SJCRH30 (cell line): ENCODE measurements around the gene RNH1. TPM values are rescaled to one million over a fixed set of nuclear protein-coding genes. Genes with fewer than 3 reads are reported as not detected.
A peak's percentile ranks its signal among the peaks of the same experiment; 100 is the strongest.

Experiments used
- DNase-seq, 2 experiments: peaks; one replicate each; pipeline ENCODE4 v3.0.0-alpha.2; 2015 to 2020
- H3K27ac ChIP-seq: fragments of 250-450 bp; sonication (Bioruptor Pico); 2 replicates; pipeline ENCODE4 v1.5.1; 2020; ENCODE audit warnings: mild to moderate bottlenecking, moderate library complexity
- H3K27me3 ChIP-seq: fragments of 250-450 bp; sonication (Bioruptor Pico); 2 replicates; pipeline ENCODE4 v1.5.1; 2020; ENCODE audit warnings: mild to moderate bottlenecking, moderate library complexity
- H3K36me3 ChIP-seq: fragments of 250-450 bp; sonication (Bioruptor Pico); 2 replicates; pipeline ENCODE4 v1.5.1; 2020; ENCODE audit warnings: mild to moderate bottlenecking, moderate library complexity
- H3K4me1 ChIP-seq: fragments of 250-450 bp; sonication (Bioruptor Pico); 2 replicates; pipeline ENCODE4 v1.5.1; 2020; ENCODE audit warnings: mild to moderate bottlenecking, moderate library complexity
- H3K4me3 ChIP-seq: fragments of 250-450 bp; sonication (Bioruptor Pico); 2 replicates; pipeline ENCODE4 v1.5.1; 2020; ENCODE audit warnings: mild to moderate bottlenecking, moderate library complexity
- H3K9me3 ChIP-seq: fragments of 250-450 bp; sonication (Bioruptor Pico); replicated peaks from 2 replicates; pipeline ENCODE4 v1.5.1; 2020; ENCODE audit warnings: mild to moderate bottlenecking, moderate library complexity
- total RNA-seq: library from RNA; depleted of rRNA; stranded (reverse); fragments of >200 nt; shearing (Covaris generic); gene quantifications from 2 replicates; pipeline ENCODE4 v1.2.3, GENCODE V29; 2014; rRNA removed

The RNH1 gene
- 82.4 and 84.7 TPM in 2 replicates for total RNA-seq

GRCh38 chr11:506995-507726 is at the start of gene RNH1:
TSS of gene RNH1 (minus strand) at chr11:507242. CDS start at chr11:502162, 5,080 bp downstream.
- 0 out of 2 replicates have a peak, but pooled peaks cover 3% of the 10 kb centered on the region for H3K4me1 ChIP-seq
- H3K9me3 ChIP-seq = no peaks in the 10 kb centered on the region
- H3K27me3 ChIP-seq = no peaks in the 10 kb centered on the region
- peak within 1 kb of the TSS; percentile 97 for H3K27ac ChIP-seq
- H3K36me3 ChIP-seq = peaks cover 13% of the 10 kb centered on the region; the same call in 1 of the 2 replicates
- DNase-seq = peak; percentile 96 to 98
- peak within 1 kb of the TSS; percentile 95 for H3K4me3 ChIP-seq

GRCh38 chr11:555780-556661 is 49.0 kb upstream of the RNH1 start:
- Histone ChIP-seq H3K4me3 (no peak overlapping the region), H3K27ac (no peak overlapping the region), H3K4me1 (peaks cover 16% of the 10 kb centered on the region), H3K27me3 (peaks cover 4% of the 10 kb centered on the region; the same call in 1 of the 2 replicates), H3K36me3 (no peaks in the 10 kb centered on the region), H3K9me3 (no peaks in the 10 kb centered on the region)
- no peak for DNase-seq

GRCh38 chr11:555227-555779 is 48.3 kb upstream of the RNH1 start:
- H3K36me3 ChIP-seq = no peaks in the 10 kb centered on the region
- no peak overlapping the region for H3K4me3 ChIP-seq
- DNase-seq = no peak
- peaks cover 4% of the 10 kb centered on the region; the same call in 1 of the 2 replicates for H3K27me3 ChIP-seq
- no peak overlapping the region for H3K27ac ChIP-seq
- H3K4me1 ChIP-seq = peaks cover 16% of the 10 kb centered on the region
- no peaks in the 10 kb centered on the region for H3K9me3 ChIP-seq

- no peaks in the 10 kb centered on the region for H3K9me3 ChIP-seq
- no peaks in the 10 kb centered on the region for H3K36me3 ChIP-seq
- DNase-seq = peak; percentile 64 to 83
- peaks cover 16% of the 10 kb centered on the region for H3K4me1 ChIP-seq
- H3K4me3 ChIP-seq = peak overlapping the region; percentile 15; the same call in 1 of the 2 replicates
- H3K27me3 ChIP-seq = peaks cover 4% of the 10 kb centered on the region; the same call in 1 of the 2 replicates
- H3K27ac ChIP-seq = no peak overlapping the region
Observed at GRCh38 chr11:554428-555226, 47.6 kb upstream of the RNH1 start.

- no peak overlapping the region for H3K27ac ChIP-seq
- no peaks in the 10 kb centered on the region for H3K9me3 ChIP-seq
- peaks cover 16% of the 10 kb centered on the region for H3K4me1 ChIP-seq
- H3K4me3 ChIP-seq = no peak overlapping the region
- H3K36me3 ChIP-seq = no peaks in the 10 kb centered on the region
- peaks cover 4% of the 10 kb centered on the region; the same call in 1 of the 2 replicates for H3K27me3 ChIP-seq
- no peak for DNase-seq
Observed at GRCh38 chr11:553988-554340, 46.9 kb upstream of the RNH1 start.

- Histone ChIP-seq H3K4me3 (no peak overlapping the region), H3K36me3 (no peaks in the 10 kb centered on the region), H3K27me3 (peaks cover 4% of the 10 kb centered on the region; the same call in 1 of the 2 replicates), H3K9me3 (no peaks in the 10 kb centered on the region), H3K4me1 (peaks cover 16% of the 10 kb centered on the region), H3K27ac (no peak overlapping the region)
- no peak for DNase-seq
Observed at GRCh38 chr11:553083-553987, 46.3 kb upstream of the RNH1 start.

GRCh38 chr11:551596-551995 is 44.6 kb upstream of the RNH1 start:
- Histone ChIP-seq H3K4me3 (no peak overlapping the region), H3K4me1 (peaks cover 12% of the 10 kb centered on the region), H3K27me3 (peaks cover 4% of the 10 kb centered on the region; the same call in 1 of the 2 replicates), H3K36me3 (no peaks in the 10 kb centered on the region), H3K27ac (no peak overlapping the region), H3K9me3 (no peaks in the 10 kb centered on the region)
- no peak for DNase-seq

GRCh38 chr11:551131-551530 is 44.1 kb upstream of the RNH1 start:
- no peak overlapping the region for H3K27ac ChIP-seq
- H3K4me1 ChIP-seq = peaks cover 12% of the 10 kb centered on the region
- H3K4me3 ChIP-seq = no peak overlapping the region
- DNase-seq = no peak
- H3K36me3 ChIP-seq = no peaks in the 10 kb centered on the region
- H3K27me3 ChIP-seq = peaks cover 4% of the 10 kb centered on the region; the same call in 1 of the 2 replicates
- no peaks in the 10 kb centered on the region for H3K9me3 ChIP-seq

- Histone ChIP-seq H3K27ac (no peak overlapping the region), H3K4me1 (peaks cover 12% of the 10 kb centered on the region), H3K36me3 (no peaks in the 10 kb centered on the region), H3K9me3 (no peaks in the 10 kb centered on the region), H3K4me3 (no peak overlapping the region), H3K27me3 (peaks cover 4% of the 10 kb centered on the region; the same call in 1 of the 2 replicates)
- DNase-seq = no peak
Observed at GRCh38 chr11:550746-551085, 43.7 kb upstream of the RNH1 start.

- Histone ChIP-seq H3K27me3 (peaks cover 4% of the 10 kb centered on the region; the same call in 1 of the 2 replicates), H3K9me3 (no peaks in the 10 kb centered on the region), H3K36me3 (no peaks in the 10 kb centered on the region), H3K4me3 (no peak overlapping the region), H3K27ac (no peak overlapping the region), H3K4me1 (peaks cover 12% of the 10 kb centered on the region)
- no peak for DNase-seq
Observed at GRCh38 chr11:550021-550745, 43.1 kb upstream of the RNH1 start.

- DNase-seq = no peak
- no peaks in the 10 kb centered on the region for H3K36me3 ChIP-seq
Observed at GRCh38 chr11:548700-549603, 41.9 kb upstream of the RNH1 start.

GRCh38 chr11:545171-545570 is 38.1 kb upstream of the RNH1 start:
- no peaks in the 10 kb centered on the region for H3K36me3 ChIP-seq
- no peaks in the 10 kb centered on the region for H3K9me3 ChIP-seq
- H3K27me3 ChIP-seq = no peaks in the 10 kb centered on the region
- no peak overlapping the region for H3K27ac ChIP-seq
- H3K4me1 ChIP-seq = no peaks in the 10 kb centered on the region
- no peak for DNase-seq
- H3K4me3 ChIP-seq = no peak overlapping the region

More at GRCh38 chr11:548700-549603, 41.9 kb upstream of the RNH1 start:
- no peak overlapping the region for H3K27ac ChIP-seq
- no peak overlapping the region for H3K4me3 ChIP-seq
- H3K9me3 ChIP-seq = no peaks in the 10 kb centered on the region
- peaks cover 2% of the 10 kb centered on the region; the same call in 1 of the 2 replicates for H3K27me3 ChIP-seq
- H3K4me1 ChIP-seq = peaks cover 4% of the 10 kb centered on the region
